ENCODE measurements around the gene AGR3.
A peak's percentile ranks its signal among the peaks of the same experiment; 100 is the strongest.

AGR3 gene

GRCh38 chr7:16916105-16916639 lies 34.4 kb upstream of the AGR3 start:
- Histone ChIP-seq H3K27me3 (ENCODE audit: insufficient read depth, low read length, poor library complexity) (no peaks in the 10 kb centered on the region), H3K56ac (ENCODE audit: low read length) (no peak overlapping the region), H2AK5ac (ENCODE audit: low read length) (no peak overlapping the region), H2BK15ac (replicated peaks; ENCODE audit: low read depth) (no peak overlapping the region), H3K79me2 (ENCODE audit: control insufficient read depth, insufficient read depth, low read length) (no peaks in the 10 kb centered on the region), H3K4ac (ENCODE audit: low read depth, low read length) (no peak overlapping the region), H3K36me3 (ENCODE audit: control insufficient read depth, insufficient read depth, low read length) (no peaks in the 10 kb centered on the region), H4K5ac (ENCODE audit: low read length) (no peak overlapping the region), H3K27ac (ENCODE audit: low read depth, low read length) (no peak overlapping the region), H3K23ac (ENCODE audit: low read length) (no peak overlapping the region), H2BK5ac (ENCODE audit: low read length) (no peak overlapping the region), H3K4me3 (ENCODE audit: low read length) (no peak overlapping the region), H3K18ac (ENCODE audit: low read length) (peak overlapping the region; percentile 46), H3K4me2 (ENCODE audit: low read length) (no peak overlapping the region), H3K79me1 (ENCODE audit: low read length) (no peaks in the 10 kb centered on the region), H2BK120ac (ENCODE audit: low read depth, low read length) (no peak overlapping the region), H3K4me1 (ENCODE audit: control insufficient read depth, low read depth, low read length) (peaks cover 2% of the 10 kb centered on the region), H3K9ac (ENCODE audit: low read length) (no peak overlapping the region), H4K8ac (ENCODE audit: low read depth, low read length) (no peak overlapping the region)
- no CpG with 5 or more reads among the region's 1 CpG for WGBS (ENCODE audit: extremely low coverage, insufficient coverage, low lambda C conversion rate)
- peak; percentile 78 for DNase-seq

- no peak overlapping the region for H4K5ac ChIP-seq (ENCODE audit: low read length)
- no peak overlapping the region for H3K4ac ChIP-seq (ENCODE audit: low read depth, low read length)
- no peaks in the 10 kb centered on the region for H3K79me2 ChIP-seq (ENCODE audit: control insufficient read depth, insufficient read depth, low read length)
- peak; percentile 35 for DNase-seq
- no peak overlapping the region for H3K27ac ChIP-seq (ENCODE audit: low read depth, low read length)
- H3K79me1 ChIP-seq (ENCODE audit: low read length), result no peaks in the 10 kb centered on the region
- peak overlapping the region; percentile 39 for H3K56ac ChIP-seq (ENCODE audit: low read length)
- H3K4me2 ChIP-seq (ENCODE audit: low read length), result no peak overlapping the region
- no peak overlapping the region for H2BK5ac ChIP-seq (ENCODE audit: low read length)
- H3K4me3 ChIP-seq (ENCODE audit: low read length), result no peak overlapping the region
- no peak overlapping the region for H4K8ac ChIP-seq (ENCODE audit: low read depth, low read length)
- H2AK5ac ChIP-seq (ENCODE audit: low read length), result no peak overlapping the region
- H3K9ac ChIP-seq (ENCODE audit: low read length), result no peak overlapping the region
- H3K18ac ChIP-seq (ENCODE audit: low read length), result no peak overlapping the region
- H2BK120ac ChIP-seq (ENCODE audit: low read depth, low read length), result no peak overlapping the region
- peaks cover 2% of the 10 kb centered on the region for H3K4me1 ChIP-seq (ENCODE audit: control insufficient read depth, low read depth, low read length)
- no peak overlapping the region for H2BK15ac ChIP-seq (replicated peaks; ENCODE audit: low read depth)
- no peaks in the 10 kb centered on the region for H3K36me3 ChIP-seq (ENCODE audit: control insufficient read depth, insufficient read depth, low read length)
- WGBS (ENCODE audit: extremely low coverage, insufficient coverage, low lambda C conversion rate), result no CpG with 5 or more reads among the region's 4 CpGs
- H3K23ac ChIP-seq (ENCODE audit: low read length), result no peak overlapping the region
- no peaks in the 10 kb centered on the region for H3K27me3 ChIP-seq (ENCODE audit: insufficient read depth, low read length, poor library complexity)
Measured at GRCh38 chr7:16915405-16915804, 33.6 kb upstream of the AGR3 start.

- WGBS (ENCODE audit: extremely low coverage, insufficient coverage, low lambda C conversion rate), result no CpG with 5 or more reads among the region's 4 CpGs
- Histone ChIP-seq H3K56ac (ENCODE audit: low read length) (no peak overlapping the region), H2BK5ac (ENCODE audit: low read length) (no peak overlapping the region), H2BK15ac (replicated peaks; ENCODE audit: low read depth) (no peak overlapping the region), H3K79me1 (ENCODE audit: low read length) (no peaks in the 10 kb centered on the region), H3K27me3 (ENCODE audit: insufficient read depth, low read length, poor library complexity) (no peaks in the 10 kb centered on the region), H3K9ac (ENCODE audit: low read length) (no peak overlapping the region), H3K4me3 (ENCODE audit: low read length) (no peak overlapping the region), H4K5ac (ENCODE audit: low read length) (no peak overlapping the region), H3K27ac (ENCODE audit: low read depth, low read length) (no peak overlapping the region), H3K4ac (ENCODE audit: low read depth, low read length) (no peak overlapping the region), H3K18ac (ENCODE audit: low read length) (no peak overlapping the region), H2AK5ac (ENCODE audit: low read length) (no peak overlapping the region), H3K4me1 (ENCODE audit: control insufficient read depth, low read depth, low read length) (peaks cover 2% of the 10 kb centered on the region), H2BK120ac (ENCODE audit: low read depth, low read length) (no peak overlapping the region), H3K36me3 (ENCODE audit: control insufficient read depth, insufficient read depth, low read length) (no peaks in the 10 kb centered on the region), H3K4me2 (ENCODE audit: low read length) (no peak overlapping the region), H3K23ac (ENCODE audit: low read length) (no peak overlapping the region), H4K8ac (ENCODE audit: low read depth, low read length) (no peak overlapping the region), H3K79me2 (ENCODE audit: control insufficient read depth, insufficient read depth, low read length) (no peaks in the 10 kb centered on the region)
- DNase-seq, result no peak
Measured at GRCh38 chr7:16914771-16915170, 33.0 kb upstream of the AGR3 start.

GRCh38 chr7:16913643-16914042 lies 31.9 kb upstream of the AGR3 start:
- Histone ChIP-seq H3K9ac (ENCODE audit: low read length) (no peak overlapping the region), H3K79me2 (ENCODE audit: control insufficient read depth, insufficient read depth, low read length) (no peaks in the 10 kb centered on the region), H3K56ac (ENCODE audit: low read length) (no peak overlapping the region), H3K4me3 (ENCODE audit: low read length) (no peak overlapping the region), H4K8ac (ENCODE audit: low read depth, low read length) (no peak overlapping the region), H2BK15ac (replicated peaks; ENCODE audit: low read depth) (no peak overlapping the region), H3K4me1 (ENCODE audit: control insufficient read depth, low read depth, low read length) (peaks cover 2% of the 10 kb centered on the region), H2BK5ac (ENCODE audit: low read length) (no peak overlapping the region), H4K5ac (ENCODE audit: low read length) (no peak overlapping the region), H3K4ac (ENCODE audit: low read depth, low read length) (no peak overlapping the region), H2AK5ac (ENCODE audit: low read length) (no peak overlapping the region), H3K27ac (ENCODE audit: low read depth, low read length) (no peak overlapping the region), H3K27me3 (ENCODE audit: insufficient read depth, low read length, poor library complexity) (no peaks in the 10 kb centered on the region), H3K79me1 (ENCODE audit: low read length) (no peaks in the 10 kb centered on the region), H2BK120ac (ENCODE audit: low read depth, low read length) (no peak overlapping the region), H3K36me3 (ENCODE audit: control insufficient read depth, insufficient read depth, low read length) (no peaks in the 10 kb centered on the region), H3K18ac (ENCODE audit: low read length) (no peak overlapping the region), H3K23ac (ENCODE audit: low read length) (no peak overlapping the region), H3K4me2 (ENCODE audit: low read length) (no peak overlapping the region)
- peak; percentile 62 for DNase-seq
- no CpG with 5 or more reads among the region's 5 CpGs for WGBS (ENCODE audit: extremely low coverage, insufficient coverage, low lambda C conversion rate)

- H3K56ac ChIP-seq (ENCODE audit: low read length), result no peak overlapping the region
- WGBS (ENCODE audit: extremely low coverage, insufficient coverage, low lambda C conversion rate), result no CpG with 5 or more reads among the region's 4 CpGs
- no peak overlapping the region for H3K27ac ChIP-seq (ENCODE audit: low read depth, low read length)
- H3K18ac ChIP-seq (ENCODE audit: low read length), result no peak overlapping the region
- H2AK5ac ChIP-seq (ENCODE audit: low read length), result no peak overlapping the region
- peaks cover 2% of the 10 kb centered on the region for H3K4me1 ChIP-seq (ENCODE audit: control insufficient read depth, low read depth, low read length)
- H2BK5ac ChIP-seq (ENCODE audit: low read length), result no peak overlapping the region
- DNase-seq, result no peak
- H4K8ac ChIP-seq (ENCODE audit: low read depth, low read length), result no peak overlapping the region
- H2BK120ac ChIP-seq (ENCODE audit: low read depth, low read length), result no peak overlapping the region
- no peak overlapping the region for H3K4me3 ChIP-seq (ENCODE audit: low read length)
- H2BK15ac ChIP-seq (replicated peaks; ENCODE audit: low read depth), result no peak overlapping the region
- no peak overlapping the region for H3K4me2 ChIP-seq (ENCODE audit: low read length)
- no peak overlapping the region for H3K9ac ChIP-seq (ENCODE audit: low read length)
- H4K5ac ChIP-seq (ENCODE audit: low read length), result no peak overlapping the region
- H3K23ac ChIP-seq (ENCODE audit: low read length), result no peak overlapping the region
- no peaks in the 10 kb centered on the region for H3K27me3 ChIP-seq (ENCODE audit: insufficient read depth, low read length, poor library complexity)
- H3K79me2 ChIP-seq (ENCODE audit: control insufficient read depth, insufficient read depth, low read length), result no peaks in the 10 kb centered on the region
- H3K36me3 ChIP-seq (ENCODE audit: control insufficient read depth, insufficient read depth, low read length), result no peaks in the 10 kb centered on the region
- no peaks in the 10 kb centered on the region for H3K79me1 ChIP-seq (ENCODE audit: low read length)
- H3K4ac ChIP-seq (ENCODE audit: low read depth, low read length), result no peak overlapping the region
Measured at GRCh38 chr7:16912540-16912939, 30.8 kb upstream of the AGR3 start.

GRCh38 chr7:16908561-16908960 lies 26.8 kb upstream of the AGR3 start:
- Histone ChIP-seq H3K4ac (ENCODE audit: low read depth, low read length) (no peak overlapping the region), H2BK15ac (replicated peaks; ENCODE audit: low read depth) (no peak overlapping the region), H2BK120ac (ENCODE audit: low read depth, low read length) (no peak overlapping the region), H3K9ac (ENCODE audit: low read length) (no peak overlapping the region), H3K27me3 (ENCODE audit: insufficient read depth, low read length, poor library complexity) (no peaks in the 10 kb centered on the region), H3K79me2 (ENCODE audit: control insufficient read depth, insufficient read depth, low read length) (no peaks in the 10 kb centered on the region), H2AK5ac (ENCODE audit: low read length) (no peak overlapping the region), H4K8ac (ENCODE audit: low read depth, low read length) (no peak overlapping the region), H3K18ac (ENCODE audit: low read length) (no peak overlapping the region), H3K4me2 (ENCODE audit: low read length) (no peak overlapping the region), H3K79me1 (ENCODE audit: low read length) (no peaks in the 10 kb centered on the region), H3K56ac (ENCODE audit: low read length) (no peak overlapping the region), H3K36me3 (ENCODE audit: control insufficient read depth, insufficient read depth, low read length) (no peaks in the 10 kb centered on the region), H3K4me3 (ENCODE audit: low read length) (no peak overlapping the region), H3K23ac (ENCODE audit: low read length) (no peak overlapping the region), H3K27ac (ENCODE audit: low read depth, low read length) (no peak overlapping the region), H2BK5ac (ENCODE audit: low read length) (no peak overlapping the region), H3K4me1 (ENCODE audit: control insufficient read depth, low read depth, low read length) (no peaks in the 10 kb centered on the region), H4K5ac (ENCODE audit: low read length) (no peak overlapping the region)
- no peak for DNase-seq
- WGBS (ENCODE audit: extremely low coverage, insufficient coverage, low lambda C conversion rate), result no CpG with 5 or more reads among the region's 3 CpGs

Measured in mesendoderm (in vitro differentiated cells).